Endothelial cell (in vitro differentiated cells): ENCODE results near the gene RAB3IL1. TPM values are rescaled to one million over a fixed set of nuclear protein-coding genes. Genes with fewer than 3 reads are reported as not detected.

Source experiments
- DNase-seq: peaks from one replicate; pipeline ENCODE4 v3.0.0; 2021; ENCODE audit warnings: low spot score
- H3K27ac Mint-ChIP-seq: one replicate; pipeline ENCODE4 v1.8.0; 2021; ENCODE audit warnings: mixed read lengths, inconsistent platforms; ENCODE audit not compliant: unreplicated experiment
- H3K27me3 Mint-ChIP-seq: one replicate; pipeline ENCODE4 v1.8.0; 2021; ENCODE audit warnings: mild to moderate bottlenecking, moderate library complexity, mixed read lengths, inconsistent platforms; ENCODE audit not compliant: unreplicated experiment
- H3K36me3 Mint-ChIP-seq: one replicate; pipeline ENCODE4 v1.8.0; 2021; ENCODE audit warnings: mild to moderate bottlenecking, low read depth, mixed read lengths, inconsistent platforms; ENCODE audit not compliant: unreplicated experiment
- H3K4me1 Mint-ChIP-seq: one replicate; pipeline ENCODE4 v1.8.0; 2021; ENCODE audit warnings: mild to moderate bottlenecking, mixed read lengths, inconsistent platforms; ENCODE audit not compliant: unreplicated experiment
- H3K4me3 Mint-ChIP-seq: one replicate; pipeline ENCODE4 v1.8.0; 2021; ENCODE audit warnings: mild to moderate bottlenecking, mixed read lengths, inconsistent platforms; ENCODE audit not compliant: unreplicated experiment
- H3K9me3 Mint-ChIP-seq: one replicate; pipeline ENCODE4 v1.8.0; 2021; ENCODE audit warnings: mixed read lengths, inconsistent platforms; ENCODE audit not compliant: unreplicated experiment
- CTCF ChIP-seq: fragments of 200-600 bp; sonication (generic); IDR thresholded peaks from one replicate; pipeline ENCODE4 v1.5.0; 2021; ENCODE audit warnings: antibody characterized with exemption; ENCODE audit not compliant: unreplicated experiment
- total RNA-seq: library from RNA; stranded (reverse); fragmentation: NEBNext Ultra II Directional; extraction: Animal tissue kit (Norgen Biotek cat#: 25700); gene quantifications from one replicate; pipeline ENCODE4 v1.2.1, GENCODE V29; 2021; ENCODE audit not compliant: unreplicated experiment

RAB3IL1 gene
- total RNA-seq, 1 donor from 2014 or later: 8.9 TPM

- H3K27me3 Mint-ChIP-seq: peaks cover 7% of the 10 kb centered on the region
- no peak for TF ChIP-seq CTCF
- no peak overlapping the region for H3K27ac Mint-ChIP-seq
- no peak overlapping the region for H3K4me3 Mint-ChIP-seq
- peaks cover 4% of the 10 kb centered on the region for H3K36me3 Mint-ChIP-seq
- DNase-seq: no peak
- H3K4me1 Mint-ChIP-seq: peaks cover 3% of the 10 kb centered on the region
- no peaks in the 10 kb centered on the region for H3K9me3 Mint-ChIP-seq
Observed at GRCh38 chr11:61948505-61948904, 31.1 kb upstream of the RAB3IL1 start.

- DNase-seq: peak; percentile 83
- no peak overlapping the region for H3K4me3 Mint-ChIP-seq
- peaks cover 3% of the 10 kb centered on the region for H3K4me1 Mint-ChIP-seq
- peaks cover 4% of the 10 kb centered on the region for H3K36me3 Mint-ChIP-seq
- peaks cover 7% of the 10 kb centered on the region for H3K27me3 Mint-ChIP-seq
- TF ChIP-seq CTCF: peak; percentile 84
- H3K27ac Mint-ChIP-seq: no peak overlapping the region
- H3K9me3 Mint-ChIP-seq: no peaks in the 10 kb centered on the region
Observed at GRCh38 chr11:61947486-61948210, 30.3 kb upstream of the RAB3IL1 start.

GRCh38 chr11:61946894-61947293 lies 29.5 kb upstream of the RAB3IL1 start:
- Mint-ChIP-seq H3K4me1 (peaks cover 3% of the 10 kb centered on the region), H3K9me3 (no peaks in the 10 kb centered on the region), H3K27ac (no peak overlapping the region), H3K36me3 (peaks cover 4% of the 10 kb centered on the region), H3K27me3 (peaks cover 7% of the 10 kb centered on the region), H3K4me3 (peak overlapping the region; percentile 7)
- DNase-seq: no peak
- no peak for TF ChIP-seq CTCF

- no peak for DNase-seq
- peaks cover 4% of the 10 kb centered on the region for H3K36me3 Mint-ChIP-seq
- no peak overlapping the region for H3K27ac Mint-ChIP-seq
- H3K27me3 Mint-ChIP-seq: peaks cover 7% of the 10 kb centered on the region
- no peaks in the 10 kb centered on the region for H3K4me1 Mint-ChIP-seq
- no peak for TF ChIP-seq CTCF
- no peaks in the 10 kb centered on the region for H3K9me3 Mint-ChIP-seq
- H3K4me3 Mint-ChIP-seq: no peak overlapping the region
Observed at GRCh38 chr11:61945191-61945590, 27.8 kb upstream of the RAB3IL1 start.

- Mint-ChIP-seq H3K9me3 (no peaks in the 10 kb centered on the region), H3K27me3 (peaks cover 3% of the 10 kb centered on the region), H3K4me1 (no peaks in the 10 kb centered on the region), H3K36me3 (no peaks in the 10 kb centered on the region), H3K27ac (no peak overlapping the region), H3K4me3 (no peak overlapping the region)
- no peak for TF ChIP-seq CTCF
- no peak for DNase-seq
Observed at GRCh38 chr11:61940466-61940865, 23.1 kb upstream of the RAB3IL1 start.
